Measurements from ENCODE around the gene HNRNPD.
"Not testable (repeated sequence)": the region's sequence is repeated elsewhere in the genome, so short reads cannot be mapped to it uniquely, and the experiment has no call there.

The HNRNPD gene

GRCh38 chr4:82367438-82368097, 6.2 kb downstream of the HNRNPD start:
- no peak for DNase-seq (ENCODE audit: extremely low read depth, insufficient read length)
- peaks cover 6% of the 10 kb centered on the region for H3K36me3 ChIP-seq (ENCODE audit: control insufficient read depth, insufficient read depth, low read length)
- H3K4me3 ChIP-seq (replicated peaks; ENCODE audit: low read depth, low read length): no peak overlapping the region
- TF ChIP-seq CTCF (IDR thresholded peaks at IDR 0.05; ENCODE audit: insufficient read depth, low read length, poor library complexity, severe bottlenecking): no peak
- no peaks in the 10 kb centered on the region for H3K27me3 ChIP-seq (replicated peaks; ENCODE audit: control insufficient read depth, insufficient read depth, low read length)

- not testable (repeated sequence) for H3K36me3 ChIP-seq (ENCODE audit: control insufficient read depth, insufficient read depth, low read length); H3K4me3 ChIP-seq (replicated peaks; ENCODE audit: low read depth, low read length); DNase-seq (ENCODE audit: extremely low read depth, insufficient read length); H3K27me3 ChIP-seq (replicated peaks; ENCODE audit: control insufficient read depth, insufficient read depth, low read length)
These were observed 7.4 kb downstream of the HNRNPD start for GRCh38 chr4:82366431-82366830.

GRCh38 chr4:82363896-82364487, 9.8 kb downstream of the HNRNPD start:
- no peak for DNase-seq (ENCODE audit: extremely low read depth, insufficient read length)
- TF ChIP-seq CTCF (IDR thresholded peaks at IDR 0.05; ENCODE audit: insufficient read depth, low read length, poor library complexity, severe bottlenecking): no peak
- Histone ChIP-seq H3K4me3 (replicated peaks; ENCODE audit: low read depth, low read length) (no peak overlapping the region), H3K36me3 (ENCODE audit: control insufficient read depth, insufficient read depth, low read length) (peaks cover 6% of the 10 kb centered on the region), H3K27me3 (replicated peaks; ENCODE audit: control insufficient read depth, insufficient read depth, low read length) (no peaks in the 10 kb centered on the region)

DNA sequence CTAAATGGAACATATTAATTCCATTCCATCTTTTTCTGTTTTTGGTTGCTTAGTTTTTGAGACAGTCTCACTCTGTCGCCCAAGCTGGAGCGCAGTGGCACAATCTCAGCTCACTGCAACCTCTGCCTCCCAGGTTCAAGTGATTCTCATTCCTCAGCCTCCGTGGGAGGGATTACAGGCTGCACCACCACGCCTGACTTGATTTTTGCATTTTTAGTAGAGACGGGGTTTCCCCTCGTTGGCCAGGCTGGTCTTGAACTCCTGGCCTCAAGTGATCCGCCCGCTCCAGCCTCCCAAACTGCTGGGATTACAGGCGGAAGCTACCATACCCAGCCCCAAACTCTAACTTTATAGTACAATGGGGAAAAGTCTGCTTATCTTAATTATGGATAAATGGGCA, 11.2 kb downstream of the HNRNPD start:
- Histone ChIP-seq H3K36me3 (ENCODE audit: control insufficient read depth, insufficient read depth, low read length) (peaks cover 5% of the 10 kb centered on the region), H3K27me3 (replicated peaks; ENCODE audit: control insufficient read depth, insufficient read depth, low read length) (no peaks in the 10 kb centered on the region), H3K4me3 (replicated peaks; ENCODE audit: low read depth, low read length) (no peak overlapping the region)
- DNase-seq (ENCODE audit: extremely low read depth, insufficient read length): no peak
- no peak for TF ChIP-seq CTCF (IDR thresholded peaks at IDR 0.05; ENCODE audit: insufficient read depth, low read length, poor library complexity, severe bottlenecking)

- DNase-seq (ENCODE audit: extremely low read depth, insufficient read length): no peak
- peak; percentile 47 for TF ChIP-seq CTCF (IDR thresholded peaks at IDR 0.05; ENCODE audit: insufficient read depth, low read length, poor library complexity, severe bottlenecking)
- Histone ChIP-seq H3K27me3 (replicated peaks; ENCODE audit: control insufficient read depth, insufficient read depth, low read length) (no peaks in the 10 kb centered on the region), H3K4me3 (replicated peaks; ENCODE audit: low read depth, low read length) (no peak overlapping the region), H3K36me3 (ENCODE audit: control insufficient read depth, insufficient read depth, low read length) (peaks cover 2% of the 10 kb centered on the region)
These were observed 13.3 kb downstream of the HNRNPD start for GRCh38 chr4:82360298-82361177.

DNA sequence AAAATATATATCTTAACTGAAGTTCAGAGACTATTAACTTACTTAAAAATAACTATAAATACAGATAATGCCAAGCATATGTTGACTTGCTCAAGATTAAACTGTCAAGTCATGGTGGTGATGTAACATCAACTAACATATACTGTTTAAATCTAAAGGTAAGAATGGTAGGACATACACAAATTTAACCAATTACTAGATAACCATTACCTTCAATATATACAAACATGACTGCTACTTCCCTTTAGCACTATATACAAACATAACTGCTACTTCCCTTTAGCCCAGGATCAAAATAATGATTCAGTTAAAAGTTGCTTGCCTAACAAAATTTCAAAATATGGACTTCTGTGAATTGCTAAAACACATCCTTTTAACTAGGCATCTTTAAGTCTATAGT, 14.9 kb downstream of the HNRNPD start:
- Histone ChIP-seq H3K27me3 (replicated peaks; ENCODE audit: control insufficient read depth, insufficient read depth, low read length) (no peaks in the 10 kb centered on the region), H3K4me3 (replicated peaks; ENCODE audit: low read depth, low read length) (no peak overlapping the region), H3K36me3 (ENCODE audit: control insufficient read depth, insufficient read depth, low read length) (peaks cover 2% of the 10 kb centered on the region)
- TF ChIP-seq CTCF (IDR thresholded peaks at IDR 0.05; ENCODE audit: insufficient read depth, low read length, poor library complexity, severe bottlenecking): no peak
- no peak for DNase-seq (ENCODE audit: extremely low read depth, insufficient read length)
